Epithelial cell of proximal tubule (primary cell): ENCODE data around the gene NTM. TPM values are rescaled to one million over a fixed set of nuclear protein-coding genes. Genes with fewer than 3 reads are reported as not detected.
A peak's percentile ranks its signal among the peaks of the same experiment; 100 is the strongest.

Experiments used
- DNase-seq: peaks from one replicate; pipeline ENCODE4 v3.0.0-alpha.2; 2011; ENCODE audit warnings: low read depth
- H3K4me3 ChIP-seq: 2 replicates; pipeline ENCODE4 v1.5.1; 2011; ENCODE audit warnings: low read depth, mild to moderate bottlenecking, low read length
- CTCF ChIP-seq: conservative IDR thresholded peaks from 2 replicates; pipeline ENCODE4 v1.5.1; 2012; ENCODE audit warnings: low read depth, mild to moderate bottlenecking, low read length
- total RNA-seq: library from RNA; depleted of rRNA; stranded (reverse); fragments of >200 nt; gene quantifications from 2 replicates; pipeline ENCODE4 v1.2.3, GENCODE V29; 2015

The NTM gene
- total RNA-seq, 1 donor from 2014 or later: 5.3 TPM

GRCh38 chr11:132028380-132029240 lies 658.2 kb downstream of the NTM start:
- H3K4me3 ChIP-seq: no peak overlapping the region
- peak; percentile 73 for TF ChIP-seq CTCF
- DNase-seq: peak; percentile 7

- no peak for DNase-seq
- H3K4me3 ChIP-seq: no peak overlapping the region
- no peak for TF ChIP-seq CTCF
Observed at GRCh38 chr11:132030896-132031295, 660.5 kb downstream of the NTM start.

- TF ChIP-seq CTCF: no peak
- no peak for DNase-seq
- no peak overlapping the region for H3K4me3 ChIP-seq
Observed at GRCh38 chr11:132032555-132032954, 662.1 kb downstream of the NTM start.

GRCh38 chr11:132033051-132033450 lies 662.6 kb downstream of the NTM start:
- DNase-seq: no peak
- TF ChIP-seq CTCF: no peak
- no peak overlapping the region for H3K4me3 ChIP-seq

- DNase-seq: no peak
- H3K4me3 ChIP-seq: no peak overlapping the region
- no peak for TF ChIP-seq CTCF
Observed at GRCh38 chr11:132035228-132035627, 664.8 kb downstream of the NTM start.

GRCh38 chr11:132035766-132036165 lies 665.4 kb downstream of the NTM start:
- H3K4me3 ChIP-seq: no peak overlapping the region
- DNase-seq: no peak
- no peak for TF ChIP-seq CTCF

GRCh38 chr11:132036220-132036619 lies 665.8 kb downstream of the NTM start:
- DNase-seq: no peak
- H3K4me3 ChIP-seq: no peak overlapping the region
- TF ChIP-seq CTCF: no peak
